ENCODE data around the gene HTT-AS. TPM values are rescaled to one million over a fixed set of nuclear protein-coding genes. Genes with fewer than 3 reads are reported as not detected.

HTT-AS gene
- total RNA-seq, 1 donor from 2014 or later = not detected

DNA sequence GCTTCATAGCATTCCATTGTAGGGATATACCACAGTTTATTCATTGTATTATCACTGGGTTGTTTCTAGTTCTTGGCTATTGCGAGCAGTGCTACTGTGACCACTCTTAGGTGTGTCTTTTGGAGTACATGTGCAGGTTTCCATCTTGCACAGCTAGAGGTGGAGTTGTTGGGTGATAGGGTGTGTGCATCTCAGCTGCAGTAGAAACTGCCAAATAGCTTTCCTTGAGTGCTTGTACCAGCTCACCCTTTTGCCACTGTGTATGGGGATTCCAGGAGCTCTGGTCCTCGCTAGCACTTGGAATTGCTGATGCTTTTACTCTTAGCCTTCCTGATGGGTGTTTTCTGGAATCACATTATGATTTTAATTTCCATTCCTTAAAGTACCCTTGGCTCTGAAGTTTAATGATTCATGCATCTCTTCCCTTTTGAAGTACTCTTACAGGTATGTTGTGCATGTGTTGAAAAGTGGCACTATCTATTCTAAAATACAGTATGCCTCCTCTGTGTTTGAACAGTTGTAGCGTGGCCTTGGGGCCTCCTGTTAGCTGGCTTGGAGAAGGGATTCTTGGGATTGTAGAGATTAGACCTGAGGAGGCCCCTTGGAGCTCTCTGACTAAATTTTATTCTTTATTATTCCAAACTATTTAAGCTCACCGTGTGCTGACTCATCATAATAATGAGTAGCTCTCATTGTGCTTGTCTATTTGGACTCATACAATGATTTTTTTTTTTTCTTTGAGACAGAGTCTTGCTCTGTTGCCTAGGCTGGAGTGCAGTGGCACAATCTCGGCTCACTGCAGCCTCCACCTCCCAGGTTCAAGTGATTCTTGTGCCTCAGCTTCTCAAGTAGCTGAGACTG, 38.5 kb upstream of the HTT-AS start:
- TF ChIP-seq, protein P1, sequence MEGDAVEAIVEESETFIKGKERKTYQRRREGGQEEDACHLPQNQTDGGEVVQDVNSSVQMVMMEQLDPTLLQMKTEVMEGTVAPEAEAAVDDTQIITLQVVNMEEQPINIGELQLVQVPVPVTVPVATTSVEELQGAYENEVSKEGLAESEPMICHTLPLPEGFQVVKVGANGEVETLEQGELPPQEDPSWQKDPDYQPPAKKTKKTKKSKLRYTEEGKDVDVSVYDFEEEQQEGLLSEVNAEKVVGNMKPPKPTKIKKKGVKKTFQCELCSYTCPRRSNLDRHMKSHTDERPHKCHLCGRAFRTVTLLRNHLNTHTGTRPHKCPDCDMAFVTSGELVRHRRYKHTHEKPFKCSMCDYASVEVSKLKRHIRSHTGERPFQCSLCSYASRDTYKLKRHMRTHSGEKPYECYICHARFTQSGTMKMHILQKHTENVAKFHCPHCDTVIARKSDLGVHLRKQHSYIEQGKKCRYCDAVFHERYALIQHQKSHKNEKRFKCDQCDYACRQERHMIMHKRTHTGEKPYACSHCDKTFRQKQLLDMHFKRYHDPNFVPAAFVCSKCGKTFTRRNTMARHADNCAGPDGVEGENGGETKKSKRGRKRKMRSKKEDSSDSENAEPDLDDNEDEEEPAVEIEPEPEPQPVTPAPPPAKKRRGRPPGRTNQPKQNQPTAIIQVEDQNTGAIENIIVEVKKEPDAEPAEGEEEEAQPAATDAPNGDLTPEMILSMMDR (IDR thresholded peaks at IDR 0.05; ENCODE audit: unreplicated experiment) = no peak
- Mint-ChIP-seq H3K36me3 (peaks cover 47% of the 10 kb centered on the region), H3K4me1 (no peaks in the 10 kb centered on the region), H3K27ac (no peak overlapping the region), H3K27me3 (ENCODE audit: low read depth) (no peaks in the 10 kb centered on the region), H3K4me3 (no peak overlapping the region), H3K9me3 (no peaks in the 10 kb centered on the region)
- no peak for DNase-seq (ENCODE audit: low spot score in 2 of 2, unreplicated experiment in 2 of 2)

DNA sequence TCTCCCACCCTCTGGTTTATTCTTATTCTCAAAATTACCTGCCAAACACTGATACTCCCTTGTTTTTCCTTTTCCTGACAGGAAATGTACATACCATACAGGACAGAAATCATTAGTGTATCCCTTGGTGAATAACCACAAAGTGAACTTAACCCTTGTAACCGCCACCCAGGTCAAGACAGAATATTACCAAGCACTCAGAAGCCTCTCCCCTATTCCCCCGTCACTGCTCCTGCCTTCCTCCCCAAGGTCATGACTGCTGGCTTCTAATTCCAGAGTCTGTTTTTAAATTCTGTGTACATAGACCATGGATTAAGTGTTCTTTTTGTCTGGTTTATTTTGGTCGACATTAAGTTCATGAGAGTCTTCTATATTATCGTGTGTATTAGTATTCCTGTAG, 37.9 kb upstream of the HTT-AS start:
- Mint-ChIP-seq H3K9me3 (no peaks in the 10 kb centered on the region), H3K4me1 (no peaks in the 10 kb centered on the region), H3K36me3 (peaks cover 53% of the 10 kb centered on the region), H3K4me3 (no peak overlapping the region), H3K27ac (no peak overlapping the region), H3K27me3 (ENCODE audit: low read depth) (no peaks in the 10 kb centered on the region)
- DNase-seq (ENCODE audit: low spot score in 2 of 2, unreplicated experiment in 2 of 2) = no peak
- TF ChIP-seq, protein P1 (IDR thresholded peaks at IDR 0.05; ENCODE audit: unreplicated experiment) = no peak

DNA sequence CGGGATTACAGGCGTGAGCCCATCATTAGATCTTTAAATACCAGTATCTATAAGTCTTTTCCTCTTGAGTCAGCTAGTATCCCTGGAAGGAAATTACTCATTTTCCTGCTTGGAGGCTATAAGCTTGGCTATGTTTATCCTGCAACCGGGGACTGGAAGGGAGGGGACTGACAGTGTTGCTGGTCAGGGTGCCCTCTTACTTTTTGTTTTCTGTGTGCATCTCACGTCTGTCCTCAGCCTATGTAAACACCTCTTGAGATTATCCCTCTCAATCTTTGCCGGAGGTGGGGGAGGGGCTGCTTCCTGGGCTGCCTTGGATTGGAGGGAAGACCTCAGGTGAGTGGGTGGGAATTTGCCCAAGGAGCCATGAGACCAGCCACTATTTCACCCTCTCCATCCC, 37.1 kb upstream of the HTT-AS start:
- Mint-ChIP-seq H3K9me3 (no peaks in the 10 kb centered on the region), H3K27me3 (ENCODE audit: low read depth) (no peaks in the 10 kb centered on the region), H3K27ac (no peak overlapping the region), H3K4me3 (no peak overlapping the region), H3K36me3 (peaks cover 52% of the 10 kb centered on the region), H3K4me1 (no peaks in the 10 kb centered on the region)
- DNase-seq (ENCODE audit: low spot score in 2 of 2, unreplicated experiment in 2 of 2) = no peak
- TF ChIP-seq, protein P1 (IDR thresholded peaks at IDR 0.05; ENCODE audit: unreplicated experiment) = no peak

- H3K36me3 Mint-ChIP-seq = peaks cover 41% of the 10 kb centered on the region
- H3K4me1 Mint-ChIP-seq = no peaks in the 10 kb centered on the region
- H3K4me3 Mint-ChIP-seq = no peak overlapping the region
- H3K27ac Mint-ChIP-seq = no peak overlapping the region
- DNase-seq (ENCODE audit: low spot score in 2 of 2, unreplicated experiment in 2 of 2) = no peak
- H3K9me3 Mint-ChIP-seq = no peaks in the 10 kb centered on the region
- TF ChIP-seq, protein P1 (IDR thresholded peaks at IDR 0.05; ENCODE audit: unreplicated experiment) = no peak
- no peaks in the 10 kb centered on the region for H3K27me3 Mint-ChIP-seq (ENCODE audit: low read depth)
Observed at GRCh38 chr4:3108211-3108610, 33.9 kb upstream of the HTT-AS start.

DNA sequence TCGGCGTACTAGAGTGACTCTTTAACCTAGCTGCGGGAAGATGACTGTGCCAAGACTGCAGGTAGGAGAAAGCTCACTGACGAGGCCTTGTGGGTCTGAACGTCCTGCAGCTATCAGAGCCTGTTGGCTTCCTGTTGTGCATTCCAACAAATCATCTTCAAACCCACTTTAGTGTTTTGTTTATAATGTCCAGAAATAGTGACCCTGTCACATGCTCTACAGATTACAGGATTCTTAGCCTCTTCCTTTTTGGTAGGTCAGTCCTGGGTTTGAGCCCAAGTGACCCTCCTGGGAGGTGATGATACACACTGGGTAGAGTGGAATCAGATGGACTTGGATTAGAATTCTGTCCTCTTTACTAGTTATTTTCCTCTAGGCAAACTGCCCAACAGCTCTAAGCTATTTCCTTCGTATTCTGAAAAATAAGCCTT, 33.4 kb upstream of the HTT-AS start:
- H3K36me3 Mint-ChIP-seq = peaks cover 41% of the 10 kb centered on the region
- H3K27ac Mint-ChIP-seq = no peak overlapping the region

More for the DNA sequence above, 33.4 kb upstream of the HTT-AS start:
- TF ChIP-seq, protein P1 (IDR thresholded peaks at IDR 0.05; ENCODE audit: unreplicated experiment) = no peak
- Mint-ChIP-seq H3K4me1 (no peaks in the 10 kb centered on the region), H3K27me3 (ENCODE audit: low read depth) (no peaks in the 10 kb centered on the region), H3K4me3 (no peak overlapping the region), H3K9me3 (no peaks in the 10 kb centered on the region)
- DNase-seq (ENCODE audit: low spot score in 2 of 2, unreplicated experiment in 2 of 2) = no peak

Data from mesothelial cell of epicardium (in vitro differentiated cells).